Aorta (tissue), 5 donors: Measurements from ENCODE around the gene ZNF804B. TPM values are rescaled to one million over a fixed set of nuclear protein-coding genes. Genes with fewer than 3 reads are reported as not detected.

Experiments
- ATAC-seq: fragments of 200-7000 bp; cut with Tn5 transposase; one replicate; pipeline ENCODE4 v1.9.1; 2022; ENCODE audit warnings: moderate library complexity; ENCODE audit not compliant: low FRiP score
- DNase-seq, 2 donors: peaks; one replicate each; pipeline ENCODE4 v3.0.0-alpha.2; 2020
- H3K27ac ChIP-seq, 2 donors: one replicate each; pipeline ENCODE4 v1.5.1; 2013; ENCODE audit warnings: low read length in 2 of 2, mild to moderate bottlenecking in 2 of 2, moderate library complexity in 2 of 2, control low read depth in 1 of 2, inconsistent platforms in 1 of 2, low read depth in 1 of 2
- H3K27me3 ChIP-seq, 2 donors: one replicate each; pipeline ENCODE4 v1.6.1; 2013; ENCODE audit warnings: control low read depth in 1 of 2, low read length in 1 of 2, mild to moderate bottlenecking in 1 of 2, moderate library complexity in 1 of 2; ENCODE audit not compliant: insufficient read depth in 2 of 2, control insufficient read depth in 1 of 2
- H3K36me3 ChIP-seq, 2 donors: one replicate each; pipeline ENCODE4 v1.6.1; 2013; ENCODE audit warnings: control low read depth in 1 of 2, low read length in 1 of 2, mild to moderate bottlenecking in 1 of 2; ENCODE audit not compliant: insufficient read depth in 2 of 2, control insufficient read depth in 1 of 2
- H3K4me1 ChIP-seq, 2 donors: one replicate each; pipeline ENCODE4 v1.6.1; 2013; ENCODE audit warnings: low read length in 2 of 2, control low read depth in 1 of 2, mild to moderate bottlenecking in 1 of 2, moderate library complexity in 1 of 2; ENCODE audit not compliant: insufficient read depth in 2 of 2, control insufficient read depth in 1 of 2
- H3K4me3 ChIP-seq, 2 donors: one replicate each; pipeline ENCODE4 v1.5.1; 2013; ENCODE audit warnings: low read length in 2 of 2, control low read depth in 1 of 2, mild to moderate bottlenecking in 1 of 2
- H3K9me3 ChIP-seq: one replicate; pipeline ENCODE4 v1.6.1; 2013; ENCODE audit warnings: mild to moderate bottlenecking, low read length; ENCODE audit not compliant: control insufficient read depth
- WGBS, 2 donors: extraction: QIAGEN DNeasy Blood & Tissue Kit; methylation state at CpG; one replicate each; pipeline ENCODE4 v1.1.7; 2013; 5-methylcytosine and 5-hydroxymethylcytosine counted together
- intact Hi-C, 2 donors: fragments of 100-400 bp; cut with DNase I; formaldehyde crosslinking; loops; one replicate each; pipeline versions ENCODE4 v1.14.2 to v1.15.0; 2022
- polyA plus RNA-seq, 2 donors: library from polyadenylated mRNA; stranded (reverse); fragments of 200-250 nt; gene quantifications; one replicate each; pipeline ENCODE4 v1.2.3, GENCODE V29; 2013
- total RNA-seq, 2 donors: library from RNA; stranded (reverse); fragmentation: NEBNext Ultra II Directional; extraction: Animal tissue kit (Norgen Biotek cat#: 25700); gene quantifications; one replicate each; pipeline ENCODE4 v1.2.1, GENCODE V29; 2021
- donor health status: healthy with polysubstance abuse.
- donor health status: Bipolar disorder and iron deficiency.
- donor health status: DM: no; HTN: no; CAD: no.
- donor health status: DM: no; HTN: no; CAD: no.
- donor health status: DM: yes; HTN: yes; CAD: no.

The ZNF804B gene
- total and polyA plus RNA-seq, 4 donors, result not detected

DNA sequence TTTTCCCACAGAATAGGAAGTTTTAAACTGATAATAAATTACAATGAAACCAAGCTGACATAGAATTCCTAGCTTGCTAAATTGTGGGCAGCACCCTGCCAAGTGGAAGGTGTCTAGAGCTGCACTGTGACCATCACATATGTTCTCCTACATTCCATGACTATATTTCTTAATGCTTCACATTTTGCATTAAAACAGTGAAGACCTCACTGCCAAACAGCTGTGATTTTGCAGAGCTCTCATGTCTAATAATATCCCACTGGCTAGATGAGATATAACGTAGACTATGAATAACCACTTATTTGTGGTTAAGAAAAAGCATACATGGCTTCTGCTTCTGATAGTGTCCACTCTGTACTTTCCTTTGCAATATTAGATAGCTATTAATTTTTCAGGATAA, 264.4 kb downstream of the ZNF804B start:
- H3K36me3 ChIP-seq, result no peaks in the 10 kb centered on the region
- H3K9me3 ChIP-seq, result peaks cover 4% of the 10 kb centered on the region
- DNase-seq, result no peak
- 5% methylated on average over 1 of the region's 1 CpG for WGBS, 2 donors
- no peaks in the 10 kb centered on the region for H3K27me3 ChIP-seq
- H3K4me1 ChIP-seq, result no peaks in the 10 kb centered on the region
- H3K27ac ChIP-seq, result no peak overlapping the region
- no peak overlapping the region for H3K4me3 ChIP-seq
- no peak for ATAC-seq
- intact Hi-C loops, result no loop called here

DNA sequence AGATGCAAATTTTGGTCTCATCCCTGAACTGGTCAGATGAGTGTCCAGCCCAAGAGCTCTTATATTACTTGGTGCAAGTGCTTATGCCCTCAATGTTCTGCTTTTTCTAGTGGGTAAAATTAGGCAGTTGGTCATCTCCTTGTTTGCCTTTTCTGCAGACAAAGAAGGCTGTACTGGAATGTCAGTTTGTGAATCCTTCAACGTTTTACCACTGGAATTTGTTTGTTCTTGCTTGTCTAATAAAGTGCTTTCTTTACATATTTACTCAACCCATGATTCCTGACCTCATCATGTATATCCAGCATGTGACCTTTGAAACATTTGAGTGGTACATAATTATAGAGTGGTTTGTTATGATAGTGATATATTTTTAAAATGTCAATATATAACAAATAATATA, 268.3 kb downstream of the ZNF804B start:
- ATAC-seq, result no peak
- DNase-seq, result no peak
- H3K27me3 ChIP-seq, result no peaks in the 10 kb centered on the region
- no peaks in the 10 kb centered on the region for H3K4me1 ChIP-seq
- no peak overlapping the region for H3K27ac ChIP-seq
- WGBS, 2 donors, result 6 to 12% methylated on average over 1 of the region's 1 CpG
- no peaks in the 10 kb centered on the region for H3K36me3 ChIP-seq
- intact Hi-C loops, result no loop called here
- H3K4me3 ChIP-seq, result no peak overlapping the region
- H3K9me3 ChIP-seq, result no peaks in the 10 kb centered on the region

DNA sequence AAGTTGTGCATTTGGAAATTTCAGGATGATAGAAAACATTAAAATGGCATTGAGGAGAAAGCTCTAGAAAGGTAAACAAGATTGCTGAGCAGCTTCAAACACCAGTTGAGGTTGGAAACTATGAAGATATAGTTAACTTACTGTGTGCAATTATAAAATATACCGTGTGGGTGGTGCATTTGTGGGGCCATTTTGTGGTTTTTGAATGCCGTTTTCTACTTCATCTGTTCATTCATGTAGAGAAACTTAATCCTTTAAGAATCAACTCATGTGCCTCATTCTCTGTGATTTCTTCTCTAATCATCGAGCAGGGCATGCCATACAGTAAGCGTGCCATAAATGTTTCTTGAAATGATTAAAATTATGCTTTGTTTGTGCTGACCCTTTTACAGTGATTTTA, 268.8 kb downstream of the ZNF804B start:
- 81 to 83% methylated on average over 4 of the region's 4 CpGs for WGBS, 2 donors
- Histone ChIP-seq H3K36me3 (no peaks in the 10 kb centered on the region), H3K9me3 (no peaks in the 10 kb centered on the region), H3K27me3 (no peaks in the 10 kb centered on the region), H3K4me1 (no peaks in the 10 kb centered on the region), H3K4me3 (no peak overlapping the region), H3K27ac (no peak overlapping the region)
- DNase-seq (no peak), ATAC-seq (no peak)
- intact Hi-C loops, result no loop called here

DNA sequence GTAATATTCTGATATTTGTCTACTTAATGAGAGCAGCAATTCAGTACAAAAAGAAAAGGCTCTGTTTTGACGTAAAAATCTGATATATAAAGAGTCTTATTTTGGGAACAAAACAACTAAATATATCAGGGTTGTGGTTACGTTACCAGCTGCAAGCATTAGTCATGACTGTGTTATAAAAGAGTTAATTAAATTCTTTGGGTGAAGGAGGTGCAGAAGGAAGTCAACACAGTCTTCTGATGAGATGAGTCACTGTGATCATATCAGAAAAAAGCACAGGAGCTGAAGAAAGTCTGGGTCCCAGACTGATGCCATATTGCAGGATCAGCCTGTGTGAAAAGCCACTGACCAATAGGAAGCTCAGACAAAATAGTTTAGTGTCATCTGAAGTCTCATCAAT, 270.4 kb downstream of the ZNF804B start:
- 48 to 55% methylated on average over 2 of the region's 2 CpGs for WGBS, 2 donors
- no peak for ATAC-seq

DNA sequence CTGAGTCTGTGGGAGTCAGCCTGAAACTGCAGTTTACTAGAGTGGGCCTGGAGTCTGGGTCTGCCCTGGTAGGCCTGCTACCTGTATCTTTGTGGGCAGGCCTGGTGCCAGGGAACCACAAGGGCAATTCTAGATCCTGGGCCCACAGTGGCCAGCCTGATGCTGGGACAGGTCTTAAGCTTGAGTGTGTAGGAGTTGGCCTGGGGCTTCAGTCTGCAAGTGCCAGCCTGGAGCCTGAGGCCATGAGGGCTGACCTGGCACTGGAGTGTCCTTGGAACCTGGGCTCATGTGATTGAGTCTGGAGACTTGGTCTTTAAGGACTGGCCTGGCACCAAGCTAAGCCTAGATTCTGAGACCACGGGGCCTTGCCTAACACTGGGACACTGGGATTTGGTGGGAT, 281.7 kb downstream of the ZNF804B start:
- H3K36me3 ChIP-seq, result no peaks in the 10 kb centered on the region
- no peaks in the 10 kb centered on the region for H3K9me3 ChIP-seq
- H3K4me1 ChIP-seq, result no peaks in the 10 kb centered on the region
- intact Hi-C loops, result no loop called here
- 71 to 72% methylated on average over 1 of the region's 1 CpG for WGBS, 2 donors
- ATAC-seq (no peak), DNase-seq (peak in 1 of 2 donors; percentile 44)
- no peaks in the 10 kb centered on the region for H3K27me3 ChIP-seq
- H3K27ac ChIP-seq, result no peak overlapping the region
- no peak overlapping the region for H3K4me3 ChIP-seq

More for the DNA sequence above, 270.4 kb downstream of the ZNF804B start:
- Histone ChIP-seq H3K4me1 (no peaks in the 10 kb centered on the region), H3K9me3 (no peaks in the 10 kb centered on the region), H3K27ac (no peak overlapping the region), H3K27me3 (no peaks in the 10 kb centered on the region), H3K36me3 (no peaks in the 10 kb centered on the region), H3K4me3 (no peak overlapping the region)
- no peak for DNase-seq
- intact Hi-C loops, result no loop called here

DNA sequence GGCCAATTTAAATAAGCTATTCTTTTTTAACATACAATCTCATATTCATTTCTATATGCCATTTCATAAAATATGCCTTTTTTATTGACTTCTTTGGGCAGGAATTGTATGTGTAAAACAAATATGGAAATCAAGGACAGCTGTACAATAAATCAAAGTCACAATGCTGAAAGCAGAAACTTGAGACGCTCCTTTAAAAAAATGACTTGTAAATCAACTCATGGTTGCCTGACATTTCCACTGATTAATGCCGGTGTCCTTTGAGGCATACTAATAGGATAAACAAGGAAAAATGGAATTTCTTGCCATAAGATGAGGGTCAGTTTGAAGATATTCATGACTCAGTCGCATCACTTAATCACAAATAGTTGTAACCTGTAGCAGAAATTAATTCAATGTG, 283.4 kb downstream of the ZNF804B start:
- DNase-seq, result no peak
- H3K27ac ChIP-seq, result no peak overlapping the region
- H3K4me1 ChIP-seq, result no peaks in the 10 kb centered on the region
- H3K4me3 ChIP-seq, result no peak overlapping the region
- ATAC-seq, result no peak
- 36 to 41% methylated on average over 3 of the region's 3 CpGs for WGBS, 2 donors
- no peaks in the 10 kb centered on the region for H3K27me3 ChIP-seq
- H3K9me3 ChIP-seq, result no peaks in the 10 kb centered on the region
- H3K36me3 ChIP-seq, result no peaks in the 10 kb centered on the region
- intact Hi-C loops, result no loop called here

DNA sequence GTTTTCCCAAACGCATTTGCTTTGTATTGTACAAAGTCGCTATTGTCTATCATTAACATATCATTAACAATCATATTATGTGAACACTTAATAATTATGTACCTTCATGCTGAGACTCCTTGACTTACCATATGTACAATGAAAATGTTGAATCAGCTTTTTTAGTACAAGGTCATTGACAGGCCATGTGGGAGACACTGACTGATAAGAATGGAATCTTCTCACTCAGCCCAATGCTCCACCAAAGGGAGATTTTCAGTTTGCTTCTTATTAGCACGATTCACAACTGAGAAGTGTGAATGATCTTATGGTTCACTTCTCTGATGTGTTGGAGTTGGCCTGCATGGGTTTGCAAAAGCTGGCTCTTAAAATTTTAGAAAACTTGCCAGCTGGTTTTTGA, 289.5 kb downstream of the ZNF804B start:
- no peaks in the 10 kb centered on the region for H3K9me3 ChIP-seq
- no peaks in the 10 kb centered on the region for H3K27me3 ChIP-seq
- no peaks in the 10 kb centered on the region for H3K4me1 ChIP-seq
- DNase-seq, result no peak
- H3K4me3 ChIP-seq, result no peak overlapping the region
- intact Hi-C loops, result no loop called here
- no peak overlapping the region for H3K27ac ChIP-seq
- 82 to 84% methylated on average over 3 of the region's 3 CpGs for WGBS, 2 donors
- no peak for ATAC-seq
- no peaks in the 10 kb centered on the region for H3K36me3 ChIP-seq

DNA sequence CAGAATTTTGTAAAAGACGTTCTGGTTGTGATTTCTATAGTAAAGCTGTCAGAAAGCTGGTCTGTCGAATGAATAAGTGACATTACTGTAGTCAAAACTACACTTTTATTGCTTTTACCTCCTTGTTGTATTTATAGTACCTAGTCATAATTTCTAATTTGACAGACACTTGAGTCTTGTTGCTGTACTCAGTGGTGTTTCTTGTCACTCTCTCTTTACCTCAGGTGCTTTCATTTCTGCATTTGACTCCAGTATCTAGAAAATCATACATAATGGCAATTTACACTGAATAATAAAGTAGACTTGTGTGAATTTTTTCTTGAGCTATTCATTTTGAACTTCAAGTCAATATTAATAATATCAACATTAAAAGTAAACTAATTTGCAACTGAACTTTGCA, 293.6 kb downstream of the ZNF804B start:
- no peak for DNase-seq
- no peaks in the 10 kb centered on the region for H3K4me1 ChIP-seq
- intact Hi-C loops, result no loop called here
- no peaks in the 10 kb centered on the region for H3K27me3 ChIP-seq
- ATAC-seq, result no peak
- no peaks in the 10 kb centered on the region for H3K9me3 ChIP-seq
- H3K4me3 ChIP-seq, result no peak overlapping the region
- H3K36me3 ChIP-seq, result no peaks in the 10 kb centered on the region
- H3K27ac ChIP-seq, result no peak overlapping the region
- WGBS, 2 donors, result 40 to 45% methylated on average over 2 of the region's 2 CpGs

GRCh38 chr7:89054361-89054760, 294.9 kb downstream of the ZNF804B start:
- Histone ChIP-seq H3K4me3 (no peak overlapping the region), H3K36me3 (no peaks in the 10 kb centered on the region), H3K27me3 (no peaks in the 10 kb centered on the region), H3K9me3 (no peaks in the 10 kb centered on the region), H3K4me1 (no peaks in the 10 kb centered on the region), H3K27ac (no peak overlapping the region)
- intact Hi-C loops, result no loop called here
- WGBS, 2 donors, result 26 to 30% methylated on average over 2 of the region's 2 CpGs
- DNase-seq, result no peak
- ATAC-seq, result no peak
